ENCODE results near the gene NFASC. TPM values are rescaled to one million over a fixed set of nuclear protein-coding genes. Genes with fewer than 3 reads are reported as not detected.

The NFASC gene
- total RNA-seq, 1 experiment from 2014 or later, result 20.1 TPM

DNA sequence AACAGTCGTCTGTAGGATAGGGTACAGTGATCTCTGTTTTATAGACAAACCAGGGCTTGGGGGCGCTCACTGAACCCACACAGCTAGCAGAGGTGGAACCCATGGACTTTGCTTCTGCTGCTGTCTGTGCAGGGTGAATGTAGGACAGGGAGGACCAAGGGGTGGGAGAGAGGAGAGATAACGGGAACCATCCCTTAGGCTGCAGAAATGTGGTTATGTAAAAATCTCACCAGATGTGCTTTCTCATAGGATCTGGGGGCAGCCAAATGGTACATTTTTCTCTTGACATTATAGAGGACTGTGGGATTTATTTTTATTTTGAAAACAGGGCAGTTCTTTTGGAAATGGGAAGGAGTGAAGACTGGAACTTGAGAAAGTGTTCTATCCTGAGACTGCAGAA, 8.7 kb downstream of the NFASC start:
- DNase-seq (ENCODE audit: low spot score) (no peak), ATAC-seq (no peak)
- ChIA-PET CTCF (interaction anchor here (0.9 kb wide), 1 partner anchor 45 kb away, joined by 3 read pairs; no protein-coding TSS in a partner anchor), POLR2A (no interaction called here)
- Mint-ChIP-seq H3K4me1 (peaks cover 55% of the 10 kb centered on the region), H3K4me3 (no peak overlapping the region), H3K27me3 (ENCODE audit: low read depth) (no peaks in the 10 kb centered on the region), H3K36me3 (no peaks in the 10 kb centered on the region; the same call in 1 of the 2 replicates), H3K27ac (no peak overlapping the region), H3K9me3 (peaks cover 4% of the 10 kb centered on the region)
- TF ChIP-seq ZNF317 (CRISPR knock-in tag; IDR thresholded peaks at IDR 0.05; ENCODE audit: borderline replicate concordance, low read depth), result no peak
- TF ChIP-seq FOXJ3 (CRISPR knock-in tag; IDR thresholded peaks at IDR 0.05; ENCODE audit: borderline replicate concordance), result no peak
- TF ChIP-seq, protein P1, sequence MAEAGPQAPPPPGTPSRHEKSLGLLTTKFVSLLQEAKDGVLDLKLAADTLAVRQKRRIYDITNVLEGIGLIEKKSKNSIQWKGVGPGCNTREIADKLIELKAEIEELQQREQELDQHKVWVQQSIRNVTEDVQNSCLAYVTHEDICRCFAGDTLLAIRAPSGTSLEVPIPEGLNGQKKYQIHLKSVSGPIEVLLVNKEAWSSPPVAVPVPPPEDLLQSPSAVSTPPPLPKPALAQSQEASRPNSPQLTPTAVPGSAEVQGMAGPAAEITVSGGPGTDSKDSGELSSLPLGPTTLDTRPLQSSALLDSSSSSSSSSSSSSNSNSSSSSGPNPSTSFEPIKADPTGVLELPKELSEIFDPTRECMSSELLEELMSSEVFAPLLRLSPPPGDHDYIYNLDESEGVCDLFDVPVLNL (CRISPR knock-in tag; IDR thresholded peaks at IDR 0.05; ENCODE audit: borderline replicate concordance, low read depth), result no peak
- TF ChIP-seq, protein P2, sequence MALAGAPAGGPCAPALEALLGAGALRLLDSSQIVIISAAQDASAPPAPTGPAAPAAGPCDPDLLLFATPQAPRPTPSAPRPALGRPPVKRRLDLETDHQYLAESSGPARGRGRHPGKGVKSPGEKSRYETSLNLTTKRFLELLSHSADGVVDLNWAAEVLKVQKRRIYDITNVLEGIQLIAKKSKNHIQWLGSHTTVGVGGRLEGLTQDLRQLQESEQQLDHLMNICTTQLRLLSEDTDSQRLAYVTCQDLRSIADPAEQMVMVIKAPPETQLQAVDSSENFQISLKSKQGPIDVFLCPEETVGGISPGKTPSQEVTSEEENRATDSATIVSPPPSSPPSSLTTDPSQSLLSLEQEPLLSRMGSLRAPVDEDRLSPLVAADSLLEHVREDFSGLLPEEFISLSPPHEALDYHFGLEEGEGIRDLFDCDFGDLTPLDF (CRISPR knock-in tag; IDR thresholded peaks at IDR 0.05), result no peak
- no peak for TF ChIP-seq CBFB (CRISPR knock-in tag; IDR thresholded peaks at IDR 0.05; ENCODE audit: low read depth)
- TF ChIP-seq NFE2L1 (CRISPR knock-in tag; IDR thresholded peaks at IDR 0.05), result no peak
- no peak for TF ChIP-seq ZNF219 (CRISPR knock-in tag; IDR thresholded peaks at IDR 0.05; ENCODE audit: borderline replicate concordance)
- no peak for TF ChIP-seq ZNF138 (CRISPR knock-in tag; conservative IDR thresholded peaks at IDR 0.05)

- Mint-ChIP-seq H3K36me3 (no peaks in the 10 kb centered on the region; the same call in 1 of the 2 replicates), H3K27me3 (ENCODE audit: low read depth) (no peaks in the 10 kb centered on the region), H3K9me3 (peaks cover 4% of the 10 kb centered on the region), H3K4me1 (peaks cover 46% of the 10 kb centered on the region), H3K27ac (no peak overlapping the region), H3K4me3 (no peak overlapping the region)
- ChIA-PET CTCF (no interaction called here), POLR2A (no interaction called here)
- no peak for DNase-seq (ENCODE audit: low spot score)
- ATAC-seq, result no peak
- TF ChIP-seq, protein P3, sequence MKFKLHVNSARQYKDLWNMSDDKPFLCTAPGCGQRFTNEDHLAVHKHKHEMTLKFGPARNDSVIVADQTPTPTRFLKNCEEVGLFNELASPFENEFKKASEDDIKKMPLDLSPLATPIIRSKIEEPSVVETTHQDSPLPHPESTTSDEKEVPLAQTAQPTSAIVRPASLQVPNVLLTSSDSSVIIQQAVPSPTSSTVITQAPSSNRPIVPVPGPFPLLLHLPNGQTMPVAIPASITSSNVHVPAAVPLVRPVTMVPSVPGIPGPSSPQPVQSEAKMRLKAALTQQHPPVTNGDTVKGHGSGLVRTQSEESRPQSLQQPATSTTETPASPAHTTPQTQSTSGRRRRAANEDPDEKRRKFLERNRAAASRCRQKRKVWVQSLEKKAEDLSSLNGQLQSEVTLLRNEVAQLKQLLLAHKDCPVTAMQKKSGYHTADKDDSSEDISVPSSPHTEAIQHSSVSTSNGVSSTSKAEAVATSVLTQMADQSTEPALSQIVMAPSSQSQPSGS (CRISPR knock-in tag; IDR thresholded peaks at IDR 0.05; ENCODE audit: borderline replicate concordance, low read depth), result no peak
- TF ChIP-seq USF1 (CRISPR knock-in tag; IDR thresholded peaks at IDR 0.05), result no peak
- TF ChIP-seq, protein P4, sequence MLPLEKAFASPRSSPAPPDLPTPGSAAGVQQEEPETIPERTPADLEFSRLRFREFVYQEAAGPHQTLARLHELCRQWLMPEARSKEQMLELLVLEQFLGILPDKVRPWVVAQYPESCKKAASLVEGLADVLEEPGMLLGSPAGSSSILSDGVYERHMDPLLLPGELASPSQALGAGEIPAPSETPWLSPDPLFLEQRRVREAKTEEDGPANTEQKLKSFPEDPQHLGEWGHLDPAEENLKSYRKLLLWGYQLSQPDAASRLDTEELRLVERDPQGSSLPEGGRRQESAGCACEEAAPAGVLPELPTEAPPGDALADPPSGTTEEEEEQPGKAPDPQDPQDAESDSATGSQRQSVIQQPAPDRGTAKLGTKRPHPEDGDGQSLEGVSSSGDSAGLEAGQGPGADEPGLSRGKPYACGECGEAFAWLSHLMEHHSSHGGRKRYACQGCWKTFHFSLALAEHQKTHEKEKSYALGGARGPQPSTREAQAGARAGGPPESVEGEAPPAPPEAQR (CRISPR knock-in tag; IDR thresholded peaks at IDR 0.05), result no peak
- TF ChIP-seq TEAD1 (CRISPR knock-in tag; IDR thresholded peaks at IDR 0.05), result no peak
- TF ChIP-seq ZBTB43 (CRISPR knock-in tag; IDR thresholded peaks at IDR 0.05), result no peak
- no peak for TF ChIP-seq MLX (CRISPR knock-in tag; IDR thresholded peaks at IDR 0.05)
- TF ChIP-seq FOXK1 (CRISPR knock-in tag; IDR thresholded peaks at IDR 0.05), result no peak
- TF ChIP-seq SMAD4 (CRISPR knock-in tag; IDR thresholded peaks at IDR 0.05), result no peak
- TF ChIP-seq SOX15 (CRISPR knock-in tag; IDR thresholded peaks at IDR 0.05), result no peak
- TF ChIP-seq IRF2 (CRISPR knock-in tag; IDR thresholded peaks at IDR 0.05; ENCODE audit: borderline replicate concordance, low read depth), result no peak
- TF ChIP-seq, protein P1 (CRISPR knock-in tag; IDR thresholded peaks at IDR 0.05; ENCODE audit: borderline replicate concordance, low read depth), result no peak
- no peak for TF ChIP-seq CDX4 (CRISPR knock-in tag; IDR thresholded peaks at IDR 0.05; ENCODE audit: borderline replicate concordance)
- no peak for TF ChIP-seq ZNF396 (CRISPR knock-in tag; IDR thresholded peaks at IDR 0.05; ENCODE audit: borderline replicate concordance)
These were observed 10.2 kb downstream of the NFASC start for GRCh38 chr1:204880906-204881305.

Measured in WTC11 (cell line).